Liver (tissue), 3 donors: ENCODE measurements around the gene RNF225.

Experiments
- CTCF ChIP-seq: fragments of 150-350 bp; IDR thresholded peaks from 2 replicates; pipeline ENCODE4 v1.5.1; 2017; ENCODE audit warnings: improper control_type of control experiment, low read depth, low read length; ENCODE audit not compliant: missing input control
- GABPA ChIP-seq, 2 donors: IDR thresholded peaks in 1 of 2; conservative IDR thresholded peaks in 1 of 2; 2 replicates each; pipeline ENCODE4 v1.6.1; 2016; ENCODE audit warnings: antibody characterized with exemption in 2 of 2, mild to moderate bottlenecking in 1 of 2, moderate library complexity in 1 of 2
- MAX ChIP-seq: IDR thresholded peaks from 2 replicates; pipeline ENCODE4 v1.6.1; 2016; ENCODE audit warnings: antibody characterized with exemption
- REST ChIP-seq: IDR thresholded peaks from 2 replicates; pipeline ENCODE4 v1.6.1; 2016; ENCODE audit warnings: antibody characterized with exemption, mild to moderate bottlenecking
- RXRA ChIP-seq, 2 donors: IDR thresholded peaks; 2 replicates each; pipeline ENCODE4 v1.6.1; 2017 to 2018; ENCODE audit warnings: antibody characterized with exemption in 2 of 2, mild to moderate bottlenecking in 1 of 2
- SP1 ChIP-seq: IDR thresholded peaks from 2 replicates; pipeline ENCODE4 v1.6.1; 2018; ENCODE audit warnings: antibody characterized with exemption, mild to moderate bottlenecking
- TAF1 ChIP-seq: conservative IDR thresholded peaks from 2 replicates; pipeline ENCODE4 v1.6.1; 2016; ENCODE audit warnings: antibody characterized with exemption, mild to moderate bottlenecking
- ZBTB33 ChIP-seq: IDR thresholded peaks from 2 replicates; pipeline ENCODE4 v1.6.1; 2016; ENCODE audit warnings: antibody characterized with exemption
- donor health status: healthy.
- donor health status: healthy.

- no peak for TF ChIP-seq CTCF
- no peak for TF ChIP-seq GABPA (IDR thresholded peaks at IDR 0.05 in 1 of 2, conservative IDR thresholded peaks at IDR 0.05 in 1 of 2)
- no peak for TF ChIP-seq REST
- no peak for TF ChIP-seq SP1
- no peak for TF ChIP-seq ZBTB33
- TF ChIP-seq RXRA (IDR thresholded peaks at IDR 0.05) = no peak
- TF ChIP-seq TAF1 = no peak
- no peak for TF ChIP-seq MAX
These were observed 39.3 kb upstream of the RNF225 start for GRCh38 chr19:58355908-58356765.
